Neural cell (in vitro differentiated cells): Measurements from ENCODE around the gene CCL26. TPM values are rescaled to one million over a fixed set of nuclear protein-coding genes. Genes with fewer than 3 reads are reported as not detected.

Source experiments
- H2AFZ ChIP-seq: fragments of 200-600, 300-800 bp; sonication (generic), shearing (Covaris generic); 2 replicates; pipeline ENCODE4 v1.6.0; 2014; ENCODE audit warnings: low read depth, mild to moderate bottlenecking, antibody characterized with exemption, low read length, moderate library complexity
- H3F3A ChIP-seq: fragments of 200-600 bp; shearing (Covaris generic); 2 replicates; pipeline ENCODE4 v1.6.1; 2016; ENCODE audit warnings: mild to moderate bottlenecking, moderate library complexity, mixed read lengths, antibody characterized with exemption, low read length; ENCODE audit not compliant: insufficient read depth, poor library complexity, severe bottlenecking
- H3K27ac ChIP-seq: fragments of 200-600, 300-800 bp; sonication (generic), shearing (Covaris generic); 2 replicates; pipeline ENCODE4 v1.5.1; 2014; ENCODE audit warnings: mild to moderate bottlenecking, low read length, moderate library complexity
- H3K27me3 ChIP-seq: fragments of 300-800, 200-600 bp; sonication (generic), shearing (Covaris generic); 2 replicates; pipeline ENCODE4 v1.6.0; 2014; ENCODE audit warnings: mild to moderate bottlenecking, low read depth, low read length, moderate library complexity; ENCODE audit not compliant: insufficient read depth
- H3K36me3 ChIP-seq: fragments of 300-800, 200-600 bp; sonication (generic), shearing (Covaris generic); 2 replicates; pipeline ENCODE4 v1.5.1; 2014; ENCODE audit warnings: mild to moderate bottlenecking, antibody characterized with exemption, low read length, moderate library complexity; ENCODE audit not compliant: insufficient read depth
- H3K4me2 ChIP-seq: fragments of 300-800, 200-600 bp; sonication (generic), shearing (Covaris generic); 2 replicates; pipeline ENCODE4 v1.6.0; 2014; ENCODE audit warnings: mild to moderate bottlenecking, low read length
- H3K4me3 ChIP-seq: fragments of 300-800, 200-600 bp; sonication (generic), shearing (Covaris generic); 2 replicates; pipeline ENCODE4 v1.5.1; 2014; ENCODE audit warnings: mild to moderate bottlenecking, low read length, moderate library complexity
- H3K79me2 ChIP-seq: fragments of 200-600 bp; shearing (Covaris generic); replicated peaks from 2 replicates; pipeline ENCODE4 v1.6.0; 2014; ENCODE audit warnings: mild to moderate bottlenecking, low read length, moderate library complexity; ENCODE audit not compliant: insufficient read depth
- H3K9ac ChIP-seq: fragments of 300-800, 200-600 bp; sonication (generic), shearing (Covaris generic); 2 replicates; pipeline ENCODE4 v1.6.1; 2016; ENCODE audit warnings: mild to moderate bottlenecking, low read length, mixed read lengths
- H3K9me2 ChIP-seq: fragments of 200-600 bp; shearing (Covaris generic); 2 replicates; pipeline ENCODE4 v1.6.1; 2016; ENCODE audit warnings: mild to moderate bottlenecking, low read length, mixed read lengths; ENCODE audit not compliant: insufficient read depth
- H3K9me3 ChIP-seq: fragments of 200-600, 300-800 bp; sonication (generic), shearing (Covaris generic); 2 replicates; pipeline ENCODE4 v1.6.1; 2016; ENCODE audit warnings: mild to moderate bottlenecking, mixed run types, low read length, moderate library complexity, mixed read lengths
- H4K20me1 ChIP-seq: fragments of 200-600 bp; shearing (Covaris generic); 2 replicates; pipeline ENCODE4 v1.6.1; 2016; ENCODE audit warnings: mild to moderate bottlenecking, mixed run types; ENCODE audit not compliant: insufficient read depth
- CTCF ChIP-seq: fragments of 450-650 bp; IDR thresholded peaks from 2 replicates; pipeline ENCODE4 v1.5.1; 2014; ENCODE audit warnings: antibody characterized with exemption, mild to moderate bottlenecking, moderate library complexity; ENCODE audit not compliant: poor library complexity, severe bottlenecking
- EP300 ChIP-seq: fragments of 450-650 bp; conservative IDR thresholded peaks from 2 replicates; pipeline ENCODE4 v1.6.1; 2014; ENCODE audit warnings: antibody characterized with exemption, mild to moderate bottlenecking, moderate library complexity; ENCODE audit not compliant: poor library complexity, severe bottlenecking
- EZH2 ChIP-seq: fragments of 200-600, 300-800 bp; shearing (Covaris generic), sonication (generic); IDR thresholded peaks from 2 replicates; pipeline ENCODE4 v1.6.1; 2014; ENCODE audit warnings: antibody characterized with exemption, low read length, borderline replicate concordance, mild to moderate bottlenecking; ENCODE audit not compliant: insufficient read depth, poor library complexity, severe bottlenecking
- MXI1 ChIP-seq: fragments of 450-650 bp; conservative IDR thresholded peaks from 2 replicates; pipeline ENCODE4 v1.6.1; 2014; ENCODE audit warnings: antibody characterized with exemption, mild to moderate bottlenecking; ENCODE audit not compliant: poor library complexity, severe bottlenecking
- POLR2AphosphoS5 ChIP-seq: IDR thresholded peaks from 2 replicates; pipeline ENCODE4 v1.6.1; 2012
- RAD21 ChIP-seq: fragments of 450-650 bp; conservative IDR thresholded peaks from 2 replicates; pipeline ENCODE4 v1.6.1; 2014; ENCODE audit warnings: antibody characterized with exemption, mild to moderate bottlenecking, moderate library complexity
- REST ChIP-seq: IDR thresholded peaks from 2 replicates; pipeline ENCODE4 v1.6.1; 2012; ENCODE audit warnings: borderline replicate concordance
- SMC3 ChIP-seq: fragments of 450-650 bp; conservative IDR thresholded peaks from 2 replicates; pipeline ENCODE4 v1.6.1; 2014; ENCODE audit warnings: antibody characterized with exemption, mild to moderate bottlenecking, moderate library complexity; ENCODE audit not compliant: poor library complexity
- TAF1 ChIP-seq: IDR thresholded peaks from 2 replicates; pipeline ENCODE4 v1.6.1; 2012; ENCODE audit warnings: low read depth
- polyA plus RNA-seq: library from polyadenylated mRNA; depleted of rRNA; stranded (reverse); fragments of >200 nt; gene quantifications from 2 replicates; pipeline ENCODE4 v1.2.3, GENCODE V29; 2014

Gene CCL26
- polyA plus RNA-seq, 1 donor from 2014 or later, result not detected

GRCh38 chr7:75817116-75817515, 45.1 kb upstream of the CCL26 start:
- Histone ChIP-seq H3K27ac (no peak overlapping the region), H3K79me2 (no peaks in the 10 kb centered on the region), H3K4me2 (no peak overlapping the region), H2AFZ (no peak overlapping the region), H3K9me3 (no peaks in the 10 kb centered on the region), H4K20me1 (no peaks in the 10 kb centered on the region), H3K9me2 (no peaks in the 10 kb centered on the region), H3K9ac (no peak overlapping the region), H3F3A (no peaks in the 10 kb centered on the region), H3K27me3 (no peaks in the 10 kb centered on the region), H3K36me3 (no peaks in the 10 kb centered on the region), H3K4me3 (no peak overlapping the region)
- no peak for TF ChIP-seq REST
- TF ChIP-seq POLR2AphosphoS5, result no peak
- TF ChIP-seq CTCF, result no peak
- TF ChIP-seq EZH2, result no peak
- no peak for TF ChIP-seq EP300
- TF ChIP-seq RAD21, result no peak
- no peak for TF ChIP-seq TAF1
- no peak for TF ChIP-seq MXI1

GRCh38 chr7:75815418-75816064, 43.5 kb upstream of the CCL26 start:
- no peak overlapping the region for H3K9ac ChIP-seq
- H3K27ac ChIP-seq, result no peak overlapping the region
- no peaks in the 10 kb centered on the region for H3K36me3 ChIP-seq
- H2AFZ ChIP-seq, result no peak overlapping the region
- TF ChIP-seq REST, result no peak
- TF ChIP-seq RAD21, result no peak
- no peak for TF ChIP-seq MXI1
- no peak for TF ChIP-seq TAF1
- TF ChIP-seq EP300, result no peak
- no peak for TF ChIP-seq POLR2AphosphoS5
- TF ChIP-seq SMC3, result no peak
- no peak for TF ChIP-seq EZH2
- H3K9me2 ChIP-seq, result no peaks in the 10 kb centered on the region
- H3K4me2 ChIP-seq, result no peak overlapping the region
- no peaks in the 10 kb centered on the region for H3K79me2 ChIP-seq
- H3K27me3 ChIP-seq, result no peaks in the 10 kb centered on the region
- H3F3A ChIP-seq, result no peaks in the 10 kb centered on the region
- no peak overlapping the region for H3K4me3 ChIP-seq
- no peaks in the 10 kb centered on the region for H3K9me3 ChIP-seq
- no peaks in the 10 kb centered on the region for H4K20me1 ChIP-seq
